HG03469 (cell line): ENCODE measurements around the gene ANKFY1.

Experiments
- ATAC-seq: cut with Tn5 transposase; IDR thresholded peaks from one replicate; pipeline ENCODE4 v1.9.1; 2021; ENCODE audit warnings: mild to moderate bottlenecking, moderate library complexity, moderate number of reproducible peaks; ENCODE audit not compliant: unreplicated experiment

ANKFY1 gene

GRCh38 chr17:4185656-4186055 is 78.1 kb downstream of the ANKFY1 start:
- ATAC-seq, result no peak

- ATAC-seq, result no peak
Measured at GRCh38 chr17:4184811-4185210, 79.0 kb downstream of the ANKFY1 start.

- no peak for ATAC-seq
Measured at GRCh38 chr17:4182043-4182442, 81.7 kb downstream of the ANKFY1 start.

- ATAC-seq, result no peak
Measured at GRCh38 chr17:4180791-4181190, 83.0 kb downstream of the ANKFY1 start.

- no peak for ATAC-seq
Measured at GRCh38 chr17:4179071-4179470, 84.7 kb downstream of the ANKFY1 start.

- ATAC-seq, result no peak
Measured at GRCh38 chr17:4178651-4179050, 85.1 kb downstream of the ANKFY1 start.

GRCh38 chr17:4177806-4178205 is 86.0 kb downstream of the ANKFY1 start:
- no peak for ATAC-seq

- no peak for ATAC-seq
Measured at GRCh38 chr17:4176808-4177472, 86.8 kb downstream of the ANKFY1 start.

- ATAC-seq, result no peak
Measured at GRCh38 chr17:4175921-4176807, 87.6 kb downstream of the ANKFY1 start.

GRCh38 chr17:4174556-4174955 is 89.2 kb downstream of the ANKFY1 start:
- no peak for ATAC-seq

- ATAC-seq, result no peak
Measured at GRCh38 chr17:4173781-4174180, 90.0 kb downstream of the ANKFY1 start.

GRCh38 chr17:4172356-4172755 is 91.4 kb downstream of the ANKFY1 start:
- ATAC-seq, result no peak

GRCh38 chr17:4170639-4171280 is 93.0 kb downstream of the ANKFY1 start:
- no peak for ATAC-seq

- no peak for ATAC-seq
Measured at GRCh38 chr17:4167786-4168185, 96.0 kb downstream of the ANKFY1 start.

- ATAC-seq, result no peak
Measured at GRCh38 chr17:4166419-4166818, 97.4 kb downstream of the ANKFY1 start.

GRCh38 chr17:4165301-4166010 is 98.3 kb downstream of the ANKFY1 start:
- ATAC-seq, result no peak

- ATAC-seq, result no peak
Measured at GRCh38 chr17:4163951-4164350, 99.8 kb downstream of the ANKFY1 start.

- ATAC-seq, result no peak
Measured at GRCh38 chr17:4162775-4163466, 100.9 kb downstream of the ANKFY1 start.

- no peak for ATAC-seq
Measured at GRCh38 chr17:4162321-4162720, 101.5 kb downstream of the ANKFY1 start.

- no peak for ATAC-seq
Measured at GRCh38 chr17:4161967-4162305, 101.8 kb downstream of the ANKFY1 start.
